Stimulated activated CD4-positive, alpha-beta T cell treated with anti-CD3 and anti-CD28 coated beads, Interleukin-1b, Interleukin-23, amount 100 ng/mL, for 1 hour (primary cell): ENCODE data around the gene IL10RB.
"Not testable (repeated sequence)": the region's sequence is repeated elsewhere in the genome, so short reads cannot be mapped to it uniquely, and the experiment has no call there.

Experiments
- DNase-seq, 2 donors: peaks; one replicate each; pipeline ENCODE4 v3.0.0-alpha.2; 2020; ENCODE audit warnings: low read depth in 2 of 2

IL10RB gene

DNA sequence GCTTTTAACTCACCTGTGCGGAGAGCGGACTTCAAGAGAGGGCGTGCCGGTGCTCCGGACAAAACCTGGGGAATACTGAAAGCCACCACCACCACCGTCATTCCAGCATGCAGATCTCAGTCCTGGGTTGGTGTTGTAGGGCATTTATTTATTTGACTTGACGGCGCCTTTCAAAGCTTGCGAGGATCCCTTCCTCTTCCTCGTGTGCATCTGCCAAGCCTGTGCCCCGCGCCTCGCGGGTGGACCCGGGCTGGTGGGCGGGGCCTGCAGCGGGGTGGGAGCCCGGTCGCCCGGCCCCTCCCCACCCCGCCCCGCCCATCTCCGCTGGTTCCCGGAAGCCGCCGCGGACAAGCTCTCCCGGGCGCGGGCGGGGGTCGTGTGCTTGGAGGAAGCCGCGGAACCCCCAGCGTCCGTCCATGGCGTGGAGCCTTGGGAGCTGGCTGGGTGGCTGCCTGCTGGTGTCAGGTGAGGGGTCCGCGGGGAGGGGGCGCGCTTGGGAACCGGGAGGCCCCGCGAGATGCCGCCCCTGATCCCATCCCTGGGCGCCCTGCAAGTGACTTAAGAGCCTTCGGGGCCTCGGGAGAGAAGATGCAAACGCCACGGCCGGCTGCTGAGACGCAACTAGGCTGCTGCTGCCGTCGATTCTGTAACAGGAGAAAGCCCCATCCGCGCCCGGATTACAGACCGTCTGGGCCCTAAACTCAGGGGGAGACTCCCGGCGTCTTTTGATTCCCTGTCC is at the start of gene IL10RB:
Gene IL10RB (plus strand): TSS at position 318 of the 739 bp plus-strand sequence. CDS start 99 bp downstream, at position 417.
- DNase-seq: peak; percentile 29 to 51

DNA sequence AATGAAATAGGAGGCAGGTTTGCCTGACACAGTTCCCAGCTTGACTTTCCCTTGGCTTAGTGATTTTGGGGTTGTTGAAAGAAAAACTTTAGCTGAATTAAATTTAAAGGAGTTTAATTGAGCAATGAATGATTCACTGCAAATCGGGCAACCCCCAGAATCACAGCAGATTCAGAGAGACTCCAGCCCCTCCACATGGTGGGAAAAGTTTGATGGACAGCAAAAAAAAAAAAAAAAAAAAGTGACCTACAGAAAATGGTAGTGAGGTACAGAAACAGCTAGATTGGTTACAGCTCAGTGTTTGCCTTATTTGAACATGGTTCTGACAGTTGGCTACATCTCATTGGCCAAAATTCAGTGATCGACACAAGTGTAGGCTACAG is 49.0 kb upstream of the IL10RB start:
- no peak for DNase-seq

DNA sequence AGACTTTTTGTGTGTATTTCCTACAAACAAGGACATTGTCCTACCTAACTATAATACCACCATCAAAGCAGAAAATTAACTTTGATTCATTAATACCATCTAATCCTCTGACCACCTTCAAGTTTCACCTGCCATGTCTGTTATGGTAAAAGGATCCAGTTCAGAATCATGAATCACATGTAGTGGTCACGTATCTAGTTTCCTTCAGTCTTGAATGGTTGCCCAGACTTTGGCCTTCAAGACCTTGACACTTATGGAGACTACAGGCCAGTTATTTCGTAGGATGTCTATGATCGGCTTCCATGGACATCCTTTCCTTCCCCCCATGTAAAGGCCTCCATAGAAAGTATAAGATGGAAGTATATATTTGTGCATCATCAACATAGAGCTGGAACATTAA is 46.9 kb upstream of the IL10RB start:
- no peak for DNase-seq

DNA sequence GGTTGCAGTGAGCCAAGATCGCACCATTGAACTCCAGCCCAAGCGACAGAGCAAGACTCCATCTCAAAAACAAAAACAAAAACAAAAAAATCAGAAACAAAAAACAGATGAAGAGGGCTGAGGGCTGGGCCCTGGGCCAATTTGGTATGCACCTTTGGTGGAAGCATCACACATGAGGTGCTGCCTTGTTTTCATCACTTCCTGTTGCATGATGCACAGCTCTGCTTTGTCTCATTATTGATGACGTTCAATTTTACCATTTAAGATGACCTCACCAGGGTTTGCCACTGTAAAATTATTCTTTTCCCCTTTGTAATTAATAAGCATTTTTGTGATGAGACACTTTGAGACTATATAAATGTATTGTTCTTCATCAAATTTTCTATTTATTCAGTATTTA is 46.2 kb upstream of the IL10RB start:
- DNase-seq: no peak

DNA sequence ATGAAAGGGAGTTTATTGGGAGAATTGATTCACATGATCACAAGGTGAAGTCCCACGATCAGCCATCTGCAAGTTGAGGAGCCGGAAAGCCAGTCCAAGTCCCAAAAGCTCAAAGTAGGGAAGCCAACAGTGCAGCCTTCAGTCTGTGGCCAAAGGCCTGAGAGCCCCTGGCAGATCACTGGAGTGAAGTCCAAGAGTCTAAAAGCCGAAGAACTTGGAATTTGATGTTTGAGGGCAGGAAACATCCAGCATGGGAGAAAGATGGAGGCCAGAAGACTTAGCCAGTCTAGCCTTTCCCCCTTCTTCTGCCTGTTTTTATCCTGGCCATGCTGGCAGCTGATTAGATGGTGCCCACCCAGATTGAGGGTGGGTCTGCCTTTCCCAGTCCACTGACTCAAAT is 40.8 kb upstream of the IL10RB start:
- not testable (repeated sequence) for DNase-seq

DNA sequence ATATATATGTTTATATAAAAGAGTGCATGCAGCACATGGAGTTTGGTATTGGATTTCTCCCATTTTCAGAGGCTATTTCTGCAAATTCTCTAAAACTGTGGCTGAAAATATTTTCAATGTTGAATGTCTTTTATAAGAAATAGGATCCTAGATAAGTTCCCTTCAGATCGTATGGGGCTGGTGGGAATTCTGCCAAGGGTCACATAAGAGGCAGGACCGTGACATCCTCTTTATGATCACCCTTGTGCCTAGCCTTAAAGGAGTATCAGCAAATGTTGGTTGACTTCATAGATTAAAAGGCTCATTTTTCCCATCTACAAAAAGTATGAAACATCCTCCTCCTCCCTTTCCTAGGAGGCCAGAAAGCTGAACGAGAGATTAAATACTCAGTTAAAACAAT is 37.7 kb upstream of the IL10RB start:
- no peak for DNase-seq

DNA sequence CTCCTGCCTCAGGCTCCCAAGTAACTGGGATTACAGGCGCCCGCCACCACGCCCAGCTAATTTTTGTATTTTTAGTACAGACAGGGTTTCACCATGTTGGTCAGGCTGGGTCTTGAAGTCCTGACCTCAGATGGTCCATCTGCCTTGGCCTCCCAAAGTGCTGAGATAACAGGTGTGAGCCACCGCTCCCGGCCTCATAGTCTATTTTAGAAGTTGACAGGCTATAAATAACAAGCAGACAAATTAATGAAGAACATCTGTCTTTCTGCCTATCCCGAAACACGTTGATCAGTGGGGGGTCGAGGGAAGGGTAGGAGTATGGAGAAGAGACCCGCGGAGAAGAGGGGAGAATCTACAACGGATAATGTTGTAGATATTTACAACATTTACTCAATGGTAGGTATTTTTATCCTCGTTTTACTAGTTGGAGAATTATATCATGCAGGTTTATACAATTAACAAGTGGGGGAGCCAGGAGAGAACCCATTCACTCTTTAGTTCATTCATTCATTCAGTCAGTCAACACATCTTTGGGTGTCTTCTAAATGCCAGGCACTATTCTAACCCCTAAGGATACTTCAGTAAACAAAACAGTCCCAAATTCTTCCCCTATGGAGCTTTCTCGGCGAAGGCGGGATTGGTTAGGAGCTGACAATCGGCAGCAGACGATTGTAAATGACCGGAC is 36.9 kb upstream of the IL10RB start:
- DNase-seq: no peak

DNA sequence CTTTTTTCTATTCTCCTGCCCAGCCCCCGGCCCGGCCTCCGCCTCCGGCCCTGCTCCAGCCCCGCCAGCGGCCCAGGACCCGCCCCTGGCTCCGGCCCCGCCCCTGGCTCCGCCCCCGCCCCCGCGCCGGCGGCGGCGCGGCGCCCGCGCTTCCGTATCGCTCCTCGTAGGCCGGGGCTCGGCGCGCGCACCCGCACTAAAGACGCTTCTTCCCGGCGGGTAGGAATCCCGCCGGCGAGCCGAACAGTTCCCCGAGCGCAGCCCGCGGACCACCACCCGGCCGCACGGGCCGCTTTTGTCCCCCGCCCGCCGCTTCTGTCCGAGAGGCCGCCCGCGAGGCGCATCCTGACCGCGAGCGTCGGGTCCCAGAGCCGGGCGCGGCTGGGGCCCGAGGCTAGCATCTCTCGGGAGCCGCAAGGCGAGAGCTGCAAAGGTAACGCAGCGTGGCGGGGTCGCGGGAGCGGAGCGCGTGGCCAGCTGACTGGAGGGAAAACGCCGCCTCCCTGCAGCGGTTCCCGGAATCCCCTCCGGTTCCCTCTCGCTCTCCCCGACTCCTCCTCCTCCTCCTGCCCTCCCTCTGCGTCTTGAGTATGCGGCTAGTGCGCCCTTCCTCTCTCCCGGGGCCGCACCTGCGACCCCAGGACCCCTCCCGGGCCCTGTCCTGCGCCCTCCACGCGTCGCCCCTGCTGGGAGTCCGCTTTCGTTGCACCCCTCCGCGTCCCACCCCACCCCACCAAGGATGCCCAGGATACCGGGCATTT is 36.2 kb upstream of the IL10RB start, which contains the start of gene IFNAR2:
Gene IFNAR2 (plus strand): TSS at position 155 of the 761 bp plus-strand sequence. CDS start 11,985 bp downstream, outside the sequence.
- DNase-seq: peak; percentile 32 to 59

DNA sequence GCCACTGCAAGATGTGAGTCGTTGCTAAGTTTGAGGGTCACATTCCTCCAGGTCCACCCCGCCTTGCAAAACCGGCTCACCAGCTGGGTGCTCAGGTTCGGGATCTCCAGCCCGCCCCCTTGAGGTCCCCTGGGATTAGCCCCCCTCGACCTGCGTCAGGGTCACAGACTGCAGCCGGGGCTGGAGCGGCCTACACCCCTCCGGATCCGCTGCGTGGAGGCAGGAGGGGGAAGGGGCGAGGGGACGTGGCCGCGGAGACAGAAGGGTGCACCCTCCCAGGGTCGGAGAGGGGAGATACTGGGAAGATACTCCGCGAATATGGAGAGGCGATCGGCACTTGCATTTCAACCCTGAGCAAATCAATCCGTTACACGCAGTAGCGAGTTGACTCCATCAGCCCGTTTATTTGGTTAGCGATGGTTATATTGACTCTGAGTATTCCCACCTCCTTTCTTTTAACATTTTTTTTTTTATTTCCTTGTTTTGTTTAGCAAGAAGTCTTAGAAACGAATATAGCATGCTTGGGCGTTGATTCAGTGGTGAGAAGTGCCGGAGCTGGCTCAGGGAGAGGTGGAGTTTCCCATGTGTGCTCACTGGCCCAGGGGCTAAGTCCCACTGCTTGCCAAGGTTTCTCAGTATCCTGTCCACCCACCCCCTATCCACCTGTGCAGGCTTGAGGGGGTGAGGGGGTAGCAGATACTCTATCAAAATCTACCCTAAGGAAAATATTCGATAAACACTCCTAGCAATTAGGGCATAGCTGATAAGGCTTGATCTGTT is 35.4 kb upstream of the IL10RB start:
- DNase-seq: no peak

DNA sequence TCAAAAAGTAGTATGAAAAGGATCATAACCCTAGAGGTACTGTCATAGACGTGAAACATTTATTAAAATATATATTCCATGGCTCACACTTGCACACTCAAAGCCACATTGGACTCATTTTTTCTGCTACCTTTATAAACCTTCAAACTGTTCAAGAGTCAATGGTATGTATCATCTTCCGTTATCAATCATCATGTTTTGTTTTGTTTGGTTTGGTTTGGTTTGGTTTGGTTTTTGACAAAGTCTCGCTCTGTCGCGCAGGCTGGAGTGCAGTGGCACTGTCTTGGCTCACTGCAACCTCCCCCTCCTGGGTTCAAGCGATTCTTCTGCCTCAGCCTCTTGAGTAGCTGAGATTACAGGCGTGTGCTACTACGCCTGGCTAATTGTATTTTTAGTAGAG is 34.6 kb upstream of the IL10RB start:
- no peak for DNase-seq

DNA sequence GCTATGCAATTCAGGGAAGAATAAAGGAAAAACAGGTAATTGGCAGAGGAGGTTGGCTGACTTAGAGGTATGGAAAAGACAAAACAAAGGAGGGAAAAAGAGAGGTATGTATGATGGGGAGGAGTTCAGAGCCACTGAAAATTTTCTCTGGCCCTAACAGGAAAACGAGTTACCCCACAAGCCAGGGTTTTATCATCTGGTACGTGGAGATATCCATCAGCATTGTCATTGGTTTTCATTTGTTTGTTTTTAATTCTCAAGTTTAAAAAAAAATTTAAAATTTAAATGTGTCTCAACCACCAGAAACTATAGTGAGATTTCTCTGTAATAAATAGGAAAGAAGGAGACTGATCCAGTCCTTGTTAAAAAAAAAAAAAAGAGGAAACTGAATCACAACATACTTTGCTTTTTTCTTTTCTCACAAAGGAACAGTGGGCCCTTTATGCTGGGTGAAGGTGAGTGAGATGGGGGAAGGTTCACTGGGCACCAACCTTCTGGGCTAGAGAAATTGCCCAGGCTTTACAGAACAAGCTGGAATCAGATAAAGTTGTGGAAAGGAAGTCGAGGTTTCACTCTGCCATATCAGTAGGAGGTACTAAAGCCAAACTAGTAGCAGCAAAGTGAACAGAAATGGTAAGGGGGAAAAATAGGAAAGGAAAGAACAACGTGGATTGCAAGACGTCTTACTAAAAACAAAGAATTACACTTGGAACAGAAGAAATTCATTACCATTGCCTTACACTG is 33.7 kb upstream of the IL10RB start:
- DNase-seq: no peak

DNA sequence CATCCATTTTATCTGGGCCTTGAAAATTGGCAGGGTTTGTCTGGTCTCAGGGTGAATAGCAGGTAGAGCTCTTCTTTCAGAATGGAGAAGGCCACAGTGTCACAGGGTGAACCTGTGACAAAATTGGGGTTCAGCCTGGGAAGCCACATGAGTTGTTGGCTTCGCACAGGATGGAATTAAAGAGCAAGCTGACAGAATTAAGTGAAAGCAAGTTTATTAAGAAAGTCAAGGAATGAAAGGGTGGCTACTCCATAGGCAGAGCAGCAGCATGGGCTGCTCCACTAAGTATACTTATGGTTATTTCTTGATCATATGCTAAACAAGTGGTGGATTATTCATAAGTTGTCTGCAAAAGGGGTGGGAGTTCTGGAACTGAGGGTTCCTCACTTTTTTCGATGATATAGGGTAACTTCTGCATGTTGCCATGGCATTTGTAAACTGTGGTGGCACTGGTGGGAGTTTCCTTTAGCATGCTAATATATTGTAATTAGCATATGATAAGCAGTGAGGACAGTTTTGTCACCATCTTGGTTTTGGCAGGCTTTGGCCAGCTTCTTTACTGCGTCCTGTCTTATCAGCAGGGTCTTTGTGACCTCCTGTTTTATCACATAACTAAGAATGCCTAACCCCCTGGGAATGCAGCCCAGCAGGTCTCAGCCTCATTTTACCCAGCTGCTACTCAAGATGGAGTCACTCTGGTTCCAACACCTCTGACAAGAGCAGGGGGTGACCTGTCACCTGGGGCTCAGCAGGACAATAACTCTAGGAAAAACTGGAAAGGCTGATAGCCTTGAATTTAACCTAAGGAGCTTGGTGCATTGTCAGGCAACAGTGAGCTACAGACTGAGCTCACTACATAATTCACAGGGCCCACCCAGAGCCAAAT is 31.3 kb upstream of the IL10RB start:
- no peak for DNase-seq

DNA sequence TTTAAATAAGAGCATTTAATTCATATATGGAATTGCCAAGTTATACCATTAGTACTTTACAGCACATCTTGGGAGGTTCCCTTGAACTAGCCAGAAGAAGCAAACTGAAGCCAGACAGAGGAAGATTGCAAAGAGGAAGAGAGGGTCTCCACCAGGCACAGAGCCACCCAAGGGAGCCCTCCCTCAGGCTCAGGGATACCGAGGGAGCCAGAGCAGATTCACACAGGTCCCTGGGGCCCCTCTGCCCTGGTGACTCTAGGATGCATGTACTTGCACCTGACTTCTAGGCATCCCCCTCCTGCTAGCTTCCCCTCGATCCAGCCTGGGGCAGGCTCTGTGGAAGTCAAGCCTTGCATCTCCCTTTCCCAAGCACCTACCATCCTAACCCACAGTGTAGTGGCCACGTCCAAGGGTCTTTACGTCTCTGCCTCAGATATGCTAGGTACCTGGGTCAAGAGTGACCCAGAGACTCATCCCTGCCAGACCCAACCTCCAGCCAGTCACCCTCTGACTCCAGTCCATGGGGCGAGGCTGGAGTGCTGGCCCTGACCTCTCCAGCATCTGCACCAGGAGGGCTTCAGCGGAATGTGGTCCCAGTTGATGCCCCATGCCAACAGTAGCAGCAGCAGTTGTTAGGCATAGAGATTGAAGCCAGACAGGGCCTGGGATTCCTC is 30.0 kb upstream of the IL10RB start:
- DNase-seq: no peak

DNA sequence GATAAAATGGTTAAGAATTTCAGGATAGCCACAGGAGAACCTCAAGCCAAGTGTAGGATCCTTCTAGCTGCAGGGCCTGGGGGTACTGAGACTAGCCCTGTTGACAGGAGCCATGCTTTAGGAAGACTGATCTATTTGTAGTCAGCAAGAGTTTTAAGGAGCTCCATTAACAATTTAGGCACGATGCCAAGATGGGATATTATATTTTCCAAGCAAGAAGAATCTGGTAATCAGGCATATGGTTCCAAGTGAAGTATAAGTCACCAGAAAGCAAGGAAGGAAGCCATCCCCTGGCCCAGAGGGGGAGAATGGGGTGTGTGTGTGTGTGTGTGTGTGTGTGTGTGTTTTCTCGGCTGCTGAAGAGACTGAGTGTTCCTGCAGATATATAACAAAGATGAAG is 29.4 kb upstream of the IL10RB start:
- DNase-seq: no peak

DNA sequence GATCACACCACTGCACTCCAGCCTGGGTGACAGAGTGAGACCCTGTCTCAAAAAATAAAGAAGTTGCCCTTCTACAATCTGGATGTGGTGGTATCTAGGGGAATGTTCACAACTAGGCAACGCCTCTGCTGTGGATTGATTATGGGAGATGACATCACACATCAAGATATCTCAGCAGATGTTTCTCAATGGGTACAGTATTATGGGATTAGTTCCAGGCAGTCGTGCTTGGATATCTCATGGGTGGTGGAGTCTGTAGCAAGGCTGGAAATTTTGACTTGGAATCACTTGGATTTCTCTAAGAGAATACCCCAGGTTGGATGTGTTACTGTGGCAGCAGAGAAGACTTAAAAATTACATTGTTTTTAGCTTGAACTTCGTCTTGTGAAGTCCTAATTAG is 28.7 kb upstream of the IL10RB start:
- no peak for DNase-seq

DNA sequence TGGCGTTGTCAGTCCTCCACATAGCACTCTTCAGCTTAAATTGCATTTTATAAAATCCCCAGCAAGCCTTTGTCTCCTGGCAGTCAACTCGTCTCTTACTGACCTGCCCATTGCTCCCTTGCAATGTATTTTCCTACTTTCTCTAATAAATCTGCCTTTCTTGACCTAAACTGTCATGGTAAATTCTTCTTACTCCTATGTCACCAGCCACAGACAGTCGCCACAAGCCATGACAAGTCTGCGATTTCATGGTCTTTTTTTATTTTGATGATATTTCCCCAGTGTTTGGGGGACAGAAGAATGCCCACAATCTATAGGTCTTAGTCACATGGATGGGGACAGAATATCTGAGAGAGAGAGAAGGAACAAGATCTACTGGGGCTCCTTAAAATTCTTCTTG is 28.0 kb upstream of the IL10RB start:
- DNase-seq: no peak

DNA sequence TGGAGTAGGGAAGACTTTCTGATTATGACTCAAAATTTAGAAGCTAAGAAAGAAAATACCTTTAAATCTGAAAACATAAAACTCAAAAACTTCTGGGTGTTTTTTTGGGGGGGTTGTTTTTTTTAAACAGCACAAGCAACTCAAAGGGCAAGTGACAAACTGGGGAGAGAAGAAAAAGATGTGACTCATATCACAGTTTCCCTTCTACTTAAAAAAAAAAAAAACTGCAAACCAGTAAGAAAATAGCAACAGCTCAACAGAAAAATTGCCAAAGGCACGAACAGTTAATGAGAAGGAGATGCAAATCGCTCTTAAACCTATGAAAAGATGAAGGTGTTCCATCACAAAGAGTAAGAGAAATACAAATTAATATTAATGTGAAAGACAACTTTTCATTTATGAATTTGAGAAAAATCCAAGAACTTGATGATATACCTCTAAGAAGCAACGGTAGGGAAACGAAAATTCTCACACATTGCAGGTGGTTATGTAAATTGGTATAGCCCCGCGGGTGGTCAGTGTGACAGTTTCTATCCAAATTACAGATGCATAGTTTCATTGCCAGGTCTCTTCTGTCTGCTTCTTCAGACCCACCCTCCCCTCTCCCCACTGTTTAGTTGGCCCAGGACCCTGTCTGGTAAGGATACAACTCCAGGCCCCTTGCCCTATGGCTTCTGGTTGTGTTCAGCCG is 27.5 kb upstream of the IL10RB start:
- no peak for DNase-seq

DNA sequence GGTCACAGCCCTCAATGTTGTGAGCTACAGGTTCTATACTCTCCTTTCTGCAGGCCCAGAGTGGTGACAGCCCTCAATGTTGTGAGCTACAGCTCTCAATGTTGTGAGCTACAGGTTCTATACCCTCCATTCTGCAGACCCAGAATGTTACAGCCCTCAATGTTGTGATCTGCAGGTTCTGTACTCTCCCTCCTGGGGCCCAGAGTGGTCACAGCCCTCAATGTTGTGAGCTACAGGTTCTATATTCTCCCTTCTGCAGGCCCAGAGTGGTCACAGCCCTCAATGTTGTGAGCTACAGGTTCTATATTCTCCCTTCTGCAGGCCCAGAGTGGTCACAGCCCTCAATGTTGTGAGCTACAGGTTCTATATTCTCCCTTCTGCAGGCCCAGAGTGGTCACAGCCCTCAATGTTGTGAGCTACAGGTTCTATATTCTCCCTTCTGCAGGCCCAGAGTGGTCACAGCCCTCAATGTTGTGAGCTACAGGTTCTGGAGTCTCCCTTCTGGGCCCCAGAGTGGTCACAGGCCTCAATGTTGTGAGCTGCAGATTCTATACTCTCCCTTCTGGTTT is 26.5 kb upstream of the IL10RB start:
- not testable (repeated sequence) for DNase-seq

DNA sequence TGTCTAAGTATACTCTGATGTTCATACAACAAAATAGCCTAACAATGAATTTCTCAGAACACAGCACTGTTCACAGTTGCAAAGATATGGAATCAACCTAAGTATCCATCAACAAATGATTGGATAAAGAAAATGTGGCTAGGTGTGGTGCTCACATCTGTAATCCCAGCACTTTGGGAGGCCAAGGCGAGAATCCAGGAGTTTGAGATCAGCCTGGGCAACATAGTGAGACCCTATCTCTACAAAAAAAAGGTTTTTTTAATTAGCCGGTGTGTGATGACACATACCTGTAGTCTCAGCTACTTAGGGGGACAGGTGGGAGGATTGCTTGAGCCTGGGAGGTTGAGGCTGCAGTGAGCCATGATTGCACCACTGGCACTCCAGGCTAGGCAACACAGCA is 25.8 kb upstream of the IL10RB start:
- no peak for DNase-seq
